Measurements from ENCODE around the gene LDLRAP1. TPM values are rescaled to one million over a fixed set of nuclear protein-coding genes. Genes with fewer than 3 reads are reported as not detected.

The LDLRAP1 gene
- total RNA-seq, 4 donors from 2014 or later = 28.0 to 50.5 (median 40.7) TPM

DNA sequence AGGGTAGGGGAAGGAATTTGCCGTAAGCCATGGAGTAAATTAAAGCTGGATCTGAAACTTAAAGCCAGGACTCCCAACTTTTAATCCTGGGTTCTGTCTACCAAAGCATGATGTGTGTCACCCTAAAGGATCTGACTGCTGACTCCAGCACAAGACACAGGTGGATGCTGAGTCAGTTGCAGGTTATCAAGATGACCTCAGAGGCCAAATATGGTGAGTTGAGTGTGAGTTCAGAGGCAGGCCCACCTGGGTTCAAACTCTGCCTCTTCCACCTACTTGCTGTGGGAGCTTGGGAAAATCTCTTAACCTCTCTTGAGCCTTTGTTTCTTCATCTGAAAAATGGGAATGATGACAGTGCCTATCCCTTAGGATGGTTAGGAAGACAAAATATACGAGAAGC lies 16.7 kb upstream of the LDLRAP1 start:
- whole genome bisulfite sequencing = 83% methylated on average over 2 of the region's 2 CpGs
- H3K36me3 ChIP-seq = no peaks in the 10 kb centered on the region
- peaks cover 7% of the 10 kb centered on the region for H3K27me3 ChIP-seq
- H3K27ac ChIP-seq = no peak overlapping the region
- H3K4me1 ChIP-seq = peaks cover 4% of the 10 kb centered on the region
- TF ChIP-seq EP300 (IDR thresholded peaks at IDR 0.05) (no peak), POLR2A (IDR thresholded peaks at IDR 0.05) (no peak)
- no peak for DNase-seq (ENCODE audit: low spot score in 2 of 2)
- H3K9me3 ChIP-seq = no peaks in the 10 kb centered on the region
- H3K4me3 ChIP-seq = no peak overlapping the region

DNA sequence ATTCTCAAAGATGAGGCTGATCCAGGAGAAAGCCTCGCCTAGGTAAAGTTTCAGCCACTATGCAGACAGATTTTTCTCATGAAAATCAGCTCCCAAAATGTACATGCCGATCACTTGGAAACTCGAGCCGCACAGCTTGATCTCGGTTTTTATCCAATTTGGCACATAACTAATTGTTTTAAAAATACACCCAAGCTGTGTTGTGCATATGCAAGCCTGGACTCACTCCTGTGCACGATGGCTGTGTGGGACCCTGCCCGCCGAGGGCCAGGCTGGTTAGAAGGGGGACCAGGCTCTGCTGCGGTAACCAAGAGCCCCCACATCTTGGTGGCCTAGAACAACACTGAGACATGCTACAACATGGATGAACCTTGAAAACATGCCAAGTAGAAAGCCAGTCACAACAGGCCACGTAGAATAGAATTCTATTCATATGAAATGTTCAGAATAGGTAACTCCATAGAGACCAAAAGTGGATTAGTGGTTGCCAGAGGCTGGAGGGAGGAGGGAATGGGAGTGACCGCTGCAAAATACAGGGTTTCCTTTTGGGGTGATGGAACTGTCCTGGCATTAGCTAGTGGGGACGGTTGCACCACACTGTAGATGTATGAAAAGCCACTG lies 16.1 kb upstream of the LDLRAP1 start:
- 56% methylated on average over 12 of the region's 12 CpGs for WGBS
- Histone ChIP-seq H3K9me3 (no peaks in the 10 kb centered on the region), H3K27ac (no peak overlapping the region), H3K4me1 (peaks cover 4% of the 10 kb centered on the region), H3K27me3 (peaks cover 7% of the 10 kb centered on the region), H3K36me3 (no peaks in the 10 kb centered on the region), H3K4me3 (no peak overlapping the region)
- TF ChIP-seq POLR2AphosphoS5 (IDR thresholded peaks at IDR 0.05) = no peak
- TF ChIP-seq POLR2A (IDR thresholded peaks at IDR 0.05) = no peak
- no peak for TF ChIP-seq EP300 (IDR thresholded peaks at IDR 0.05)
- TF ChIP-seq, protein P1, sequence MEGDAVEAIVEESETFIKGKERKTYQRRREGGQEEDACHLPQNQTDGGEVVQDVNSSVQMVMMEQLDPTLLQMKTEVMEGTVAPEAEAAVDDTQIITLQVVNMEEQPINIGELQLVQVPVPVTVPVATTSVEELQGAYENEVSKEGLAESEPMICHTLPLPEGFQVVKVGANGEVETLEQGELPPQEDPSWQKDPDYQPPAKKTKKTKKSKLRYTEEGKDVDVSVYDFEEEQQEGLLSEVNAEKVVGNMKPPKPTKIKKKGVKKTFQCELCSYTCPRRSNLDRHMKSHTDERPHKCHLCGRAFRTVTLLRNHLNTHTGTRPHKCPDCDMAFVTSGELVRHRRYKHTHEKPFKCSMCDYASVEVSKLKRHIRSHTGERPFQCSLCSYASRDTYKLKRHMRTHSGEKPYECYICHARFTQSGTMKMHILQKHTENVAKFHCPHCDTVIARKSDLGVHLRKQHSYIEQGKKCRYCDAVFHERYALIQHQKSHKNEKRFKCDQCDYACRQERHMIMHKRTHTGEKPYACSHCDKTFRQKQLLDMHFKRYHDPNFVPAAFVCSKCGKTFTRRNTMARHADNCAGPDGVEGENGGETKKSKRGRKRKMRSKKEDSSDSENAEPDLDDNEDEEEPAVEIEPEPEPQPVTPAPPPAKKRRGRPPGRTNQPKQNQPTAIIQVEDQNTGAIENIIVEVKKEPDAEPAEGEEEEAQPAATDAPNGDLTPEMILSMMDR (IDR thresholded peaks at IDR 0.05) = no peak
- DNase-seq (ENCODE audit: low spot score in 2 of 2) = no peak

DNA sequence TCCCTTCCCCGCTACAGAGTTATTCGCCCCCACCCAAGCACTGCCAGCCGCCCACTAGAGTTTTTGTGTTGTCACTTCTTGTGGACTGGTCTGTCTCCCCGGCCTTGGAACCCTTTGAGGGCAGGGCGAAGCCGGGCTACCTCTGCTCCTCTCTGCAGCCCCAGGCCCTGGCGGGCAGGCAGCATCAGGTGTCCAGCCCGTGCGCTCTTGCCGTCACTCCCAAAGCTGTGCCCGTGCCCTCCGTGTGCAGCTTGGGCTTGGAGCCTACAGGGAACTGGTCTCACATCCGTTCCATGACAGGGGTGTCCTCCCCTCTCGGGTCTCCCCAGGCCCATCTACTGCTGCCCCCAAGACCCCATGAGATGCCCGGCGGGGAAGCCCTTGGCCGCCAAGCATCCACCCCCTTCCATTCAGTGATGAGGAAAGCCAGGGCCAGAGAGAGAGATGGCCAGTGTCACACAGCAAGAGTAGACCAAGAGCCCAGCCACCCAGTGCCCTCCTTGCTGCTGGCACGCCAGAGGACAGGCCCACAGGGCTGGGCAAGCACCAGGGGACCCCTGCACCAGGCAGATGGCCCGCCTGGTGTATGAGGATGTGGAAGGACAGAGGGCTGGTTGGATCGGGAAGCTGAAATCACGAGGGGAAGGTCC lies 15.3 kb upstream of the LDLRAP1 start:
- Histone ChIP-seq H3K27ac (no peak overlapping the region), H3K27me3 (peaks cover 7% of the 10 kb centered on the region), H3K36me3 (no peaks in the 10 kb centered on the region), H3K4me3 (no peak overlapping the region), H3K9me3 (no peaks in the 10 kb centered on the region), H3K4me1 (peaks cover 4% of the 10 kb centered on the region)
- WGBS = 72% methylated on average over 17 of the region's 21 CpGs
- TF ChIP-seq POLR2A (IDR thresholded peaks at IDR 0.05) = no peak
- TF ChIP-seq EP300 (IDR thresholded peaks at IDR 0.05) = no peak
- TF ChIP-seq, protein P1 (IDR thresholded peaks at IDR 0.05) = no peak
- no peak for TF ChIP-seq POLR2AphosphoS5 (IDR thresholded peaks at IDR 0.05)
- DNase-seq (ENCODE audit: low spot score in 2 of 2) = no peak

DNA sequence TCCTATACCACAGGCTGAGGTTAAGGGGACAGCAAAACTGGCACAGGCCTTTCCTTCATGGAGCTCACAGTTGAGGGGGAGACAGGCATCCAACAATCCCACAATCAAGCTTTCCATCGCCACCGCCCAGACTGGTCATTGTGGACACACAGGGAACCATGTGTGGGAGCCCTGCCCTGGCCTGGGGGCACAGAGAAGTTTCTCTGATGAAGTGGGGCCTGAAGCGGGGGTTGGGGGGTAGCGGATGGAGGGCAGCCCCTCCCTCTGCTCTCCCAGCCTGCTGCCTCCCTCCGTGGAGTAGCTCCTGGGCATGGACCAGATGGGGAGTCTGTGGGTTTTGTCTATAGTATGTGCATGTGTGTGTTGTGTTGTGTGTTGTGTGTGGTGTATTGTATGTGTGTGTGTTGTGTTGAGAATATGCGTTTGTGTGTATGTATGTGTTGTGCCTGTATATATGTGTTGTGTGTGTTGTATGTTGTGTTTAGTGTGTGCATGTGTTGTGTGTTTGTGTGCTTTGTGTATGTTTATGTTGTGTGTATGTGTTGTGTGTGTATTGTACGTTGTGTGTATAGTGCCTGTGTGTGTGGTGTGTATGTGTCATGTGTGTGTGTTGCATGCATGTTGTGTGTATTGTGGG lies 14.4 kb upstream of the LDLRAP1 start:
- Histone ChIP-seq H3K9me3 (no peaks in the 10 kb centered on the region), H3K27me3 (peaks cover 7% of the 10 kb centered on the region), H3K4me1 (peaks cover 4% of the 10 kb centered on the region), H3K36me3 (no peaks in the 10 kb centered on the region), H3K4me3 (no peak overlapping the region), H3K27ac (no peak overlapping the region)
- no peak for DNase-seq (ENCODE audit: low spot score in 2 of 2)
- TF ChIP-seq POLR2A (IDR thresholded peaks at IDR 0.05) = no peak
- TF ChIP-seq POLR2AphosphoS5 (IDR thresholded peaks at IDR 0.05) = no peak
- no peak for TF ChIP-seq EP300 (IDR thresholded peaks at IDR 0.05)
- TF ChIP-seq, protein P1 (IDR thresholded peaks at IDR 0.05) = no peak
- 69% methylated on average over 7 of the region's 7 CpGs for WGBS

DNA sequence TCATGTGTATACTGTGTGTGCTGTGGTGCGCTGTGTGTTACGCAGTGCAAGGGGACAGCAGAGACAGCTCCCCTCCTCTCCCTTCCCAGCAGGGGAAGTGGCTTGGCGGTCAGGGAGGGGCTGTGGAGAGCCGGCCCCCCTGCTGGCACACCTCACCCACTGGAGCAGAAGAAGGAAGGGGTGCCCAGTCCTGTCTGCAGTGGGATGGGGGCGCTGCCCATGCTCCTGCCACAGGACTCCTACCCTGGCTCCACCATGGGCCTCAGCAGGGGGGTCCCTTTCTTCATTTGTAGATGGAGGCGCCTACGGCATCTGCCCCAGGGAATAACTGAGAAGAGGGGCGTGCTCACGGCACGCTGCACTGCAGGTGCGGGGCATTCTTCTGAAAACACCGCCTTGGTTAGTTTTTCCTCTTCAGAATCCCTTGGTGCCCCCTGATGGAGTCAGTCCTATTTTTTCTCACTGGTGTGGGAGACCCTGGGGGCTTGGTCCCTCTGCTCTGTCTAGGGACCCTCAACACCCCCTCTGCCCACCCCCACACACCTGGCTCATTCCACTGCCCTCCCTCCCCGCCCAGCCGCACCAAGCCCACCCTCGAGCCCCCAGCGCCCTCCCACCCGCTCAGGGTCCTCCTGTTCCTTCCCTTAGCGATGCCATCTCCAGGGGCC lies 13.8 kb upstream of the LDLRAP1 start:
- Histone ChIP-seq H3K9me3 (no peaks in the 10 kb centered on the region), H3K4me1 (peaks cover 4% of the 10 kb centered on the region), H3K36me3 (no peaks in the 10 kb centered on the region), H3K4me3 (no peak overlapping the region), H3K27me3 (peaks cover 3% of the 10 kb centered on the region), H3K27ac (no peak overlapping the region)
- TF ChIP-seq, protein P1 (IDR thresholded peaks at IDR 0.05) = no peak
- TF ChIP-seq POLR2AphosphoS5 (IDR thresholded peaks at IDR 0.05) = no peak
- TF ChIP-seq EP300 (IDR thresholded peaks at IDR 0.05) = no peak
- TF ChIP-seq POLR2A (IDR thresholded peaks at IDR 0.05) = no peak
- 89% methylated on average over 13 of the region's 18 CpGs for WGBS
- DNase-seq (ENCODE audit: low spot score in 2 of 2) = no peak

All from suprapubic skin (tissue), 4 donors.